Measurements from ENCODE around the gene ATG9A.
A peak's percentile ranks its signal among the peaks of the same experiment; 100 is the strongest.

The ATG9A gene

GRCh38 chr2:219173176-219173575, 56.3 kb downstream of the ATG9A start:
- H3K27ac ChIP-seq: no peak overlapping the region
- no peaks in the 10 kb centered on the region for H3K9me3 ChIP-seq
- H3K4me1 ChIP-seq (ENCODE audit: control insufficient read depth in 1 of 2, insufficient read depth in 1 of 2, low read depth in 1 of 2, low read length in 1 of 2): peaks cover 18 to 29% of the 10 kb centered on the region in 2 experiments
- no peak overlapping the region for H3K4me3 ChIP-seq (ENCODE audit: low read depth in 1 of 2, low read length in 1 of 2)
- no peaks in the 10 kb centered on the region for H3K27me3 ChIP-seq
- TF ChIP-seq, protein P1, sequence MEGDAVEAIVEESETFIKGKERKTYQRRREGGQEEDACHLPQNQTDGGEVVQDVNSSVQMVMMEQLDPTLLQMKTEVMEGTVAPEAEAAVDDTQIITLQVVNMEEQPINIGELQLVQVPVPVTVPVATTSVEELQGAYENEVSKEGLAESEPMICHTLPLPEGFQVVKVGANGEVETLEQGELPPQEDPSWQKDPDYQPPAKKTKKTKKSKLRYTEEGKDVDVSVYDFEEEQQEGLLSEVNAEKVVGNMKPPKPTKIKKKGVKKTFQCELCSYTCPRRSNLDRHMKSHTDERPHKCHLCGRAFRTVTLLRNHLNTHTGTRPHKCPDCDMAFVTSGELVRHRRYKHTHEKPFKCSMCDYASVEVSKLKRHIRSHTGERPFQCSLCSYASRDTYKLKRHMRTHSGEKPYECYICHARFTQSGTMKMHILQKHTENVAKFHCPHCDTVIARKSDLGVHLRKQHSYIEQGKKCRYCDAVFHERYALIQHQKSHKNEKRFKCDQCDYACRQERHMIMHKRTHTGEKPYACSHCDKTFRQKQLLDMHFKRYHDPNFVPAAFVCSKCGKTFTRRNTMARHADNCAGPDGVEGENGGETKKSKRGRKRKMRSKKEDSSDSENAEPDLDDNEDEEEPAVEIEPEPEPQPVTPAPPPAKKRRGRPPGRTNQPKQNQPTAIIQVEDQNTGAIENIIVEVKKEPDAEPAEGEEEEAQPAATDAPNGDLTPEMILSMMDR (IDR thresholded peaks at IDR 0.05): no peak
- H3K36me3 ChIP-seq: peaks cover 36% of the 10 kb centered on the region

GRCh38 chr2:219172231-219173154, 56.9 kb downstream of the ATG9A start:
- peak overlapping the region; percentile 59 for H3K27ac ChIP-seq
- peaks cover 36% of the 10 kb centered on the region for H3K36me3 ChIP-seq
- TF ChIP-seq, protein P1 (IDR thresholded peaks at IDR 0.05): no peak
- H3K9me3 ChIP-seq: no peaks in the 10 kb centered on the region
- no peaks in the 10 kb centered on the region for H3K27me3 ChIP-seq
- no peak overlapping the region for H3K4me3 ChIP-seq (ENCODE audit: low read depth in 1 of 2, low read length in 1 of 2)
- H3K4me1 ChIP-seq (ENCODE audit: control insufficient read depth in 1 of 2, insufficient read depth in 1 of 2, low read depth in 1 of 2, low read length in 1 of 2): peaks cover 18 to 27% of the 10 kb centered on the region in 2 experiments

GRCh38 chr2:219171231-219171651, 58.2 kb downstream of the ATG9A start:
- Histone ChIP-seq H3K27me3 (no peaks in the 10 kb centered on the region), H3K27ac (peak overlapping the region; percentile 59), H3K9me3 (no peaks in the 10 kb centered on the region), H3K4me1 (ENCODE audit: control insufficient read depth in 1 of 2, insufficient read depth in 1 of 2, low read depth in 1 of 2, low read length in 1 of 2) (peaks cover 9 to 20% of the 10 kb centered on the region in 2 experiments), H3K36me3 (peaks cover 36% of the 10 kb centered on the region), H3K4me3 (ENCODE audit: low read depth in 1 of 2, low read length in 1 of 2) (no peak overlapping the region)
- TF ChIP-seq, protein P1 (IDR thresholded peaks at IDR 0.05): peak; percentile 67

- TF ChIP-seq, protein P1 (IDR thresholded peaks at IDR 0.05): no peak
- no peak within 1 kb of the TSS for H3K4me3 ChIP-seq (ENCODE audit: low read depth in 1 of 2, low read length in 1 of 2)
- H3K27ac ChIP-seq: no peak within 1 kb of the TSS
- peaks cover 0 to 9% of the 10 kb centered on the region in 2 experiments for H3K4me1 ChIP-seq (ENCODE audit: control insufficient read depth in 1 of 2, insufficient read depth in 1 of 2, low read depth in 1 of 2, low read length in 1 of 2)
- no peaks in the 10 kb centered on the region for H3K27me3 ChIP-seq
- no peaks in the 10 kb centered on the region for H3K9me3 ChIP-seq
- peaks cover 32% of the 10 kb centered on the region for H3K36me3 ChIP-seq
These were observed 59.3 kb downstream of the ATG9A start, which contains the start of gene SLC23A3 for GRCh38 chr2:219169930-219170654. SLC23A3 (minus strand) TSS chr2:219170029; CDS start chr2:219169984, 45 bp downstream.
